Naive thymus-derived CD8-positive, alpha-beta T cell (primary cell): Measurements from ENCODE around the gene MORN1. TPM values are rescaled to one million over a fixed set of nuclear protein-coding genes. Genes with fewer than 3 reads are reported as not detected.

Experiments
- ATAC-seq, 2 donors: fragments of 150-1000 bp; cut with Tn5 transposase in 1 of 2; sonication (Bioruptor Pico), chemical (Tn5 transposase) in 1 of 2; 1 replicate in 1 of 2; 2 replicates in 1 of 2; pipeline ENCODE4 v1.10.0; 2021; ENCODE audit warnings: mild to moderate bottlenecking in 2 of 2, moderate library complexity in 2 of 2
- POLR2A ChIA-PET: fragments of 350-600 bp; sonication (Branson Sonifier 250); formaldehyde crosslinking; loops from one replicate; lab custom pipeline; 2021; ENCODE audit warnings: antibody characterized with exemption; lab: Charles Lee
- DNase-seq, 10 donors: peaks; one replicate each; pipeline versions ENCODE4 v3.0.0 to v3.0.0-alpha.2; 2020 to 2022
- H3K27ac Mint-ChIP-seq, 10 donors: one replicate each; pipeline ENCODE4 v1.8.0; 2020 to 2022; ENCODE audit warnings: mild to moderate bottlenecking in 10 of 10, mixed read lengths in 10 of 10, moderate library complexity in 4 of 10, inconsistent platforms in 1 of 10
- H3K27me3 Mint-ChIP-seq, 5 donors: one replicate each; pipeline ENCODE4 v1.8.0; 2021 to 2022; ENCODE audit warnings: mixed read lengths in 5 of 5
- H3K36me3 Mint-ChIP-seq, 3 donors: one replicate each; pipeline ENCODE4 v1.8.0; 2020 to 2022; ENCODE audit warnings: mixed read lengths in 3 of 3, mild to moderate bottlenecking in 2 of 3, inconsistent platforms in 1 of 3
- H3K4me1 Mint-ChIP-seq, 4 donors: one replicate each; pipeline ENCODE4 v1.8.0; 2021 to 2022; ENCODE audit warnings: mixed read lengths in 4 of 4
- H3K4me3 Mint-ChIP-seq, 10 donors: one replicate each; pipeline ENCODE4 v1.8.0; 2020 to 2022; ENCODE audit warnings: mild to moderate bottlenecking in 10 of 10, mixed read lengths in 10 of 10, moderate library complexity in 6 of 10, inconsistent platforms in 1 of 10
- H3K9me3 Mint-ChIP-seq, 9 donors: one replicate each; pipeline ENCODE4 v1.8.0; 2020 to 2022; ENCODE audit warnings: mixed read lengths in 9 of 9, mild to moderate bottlenecking in 3 of 9, inconsistent platforms in 1 of 9, moderate library complexity in 1 of 9
- polyA plus RNA-seq, 3 donors: library from polyadenylated mRNA; unstranded; fragments of 300-500 nt; fragmentation: Illumina TruSeq; gene quantifications; one replicate each; pipeline ENCODE4 v1.2.3, GENCODE V29; 2021
- total RNA-seq, 8 experiments: library from RNA in 2 of 8; stranded (reverse) in 2 of 8; gene quantifications; one replicate each; pipeline ENCODE4 v1.2.3 and lab custom pipeline; 2021 to 2026

MORN1 gene
- total and polyA plus RNA-seq, 5 experiments from 2014 or later = 4.3 to 18.8 (median 7.1) TPM

DNA sequence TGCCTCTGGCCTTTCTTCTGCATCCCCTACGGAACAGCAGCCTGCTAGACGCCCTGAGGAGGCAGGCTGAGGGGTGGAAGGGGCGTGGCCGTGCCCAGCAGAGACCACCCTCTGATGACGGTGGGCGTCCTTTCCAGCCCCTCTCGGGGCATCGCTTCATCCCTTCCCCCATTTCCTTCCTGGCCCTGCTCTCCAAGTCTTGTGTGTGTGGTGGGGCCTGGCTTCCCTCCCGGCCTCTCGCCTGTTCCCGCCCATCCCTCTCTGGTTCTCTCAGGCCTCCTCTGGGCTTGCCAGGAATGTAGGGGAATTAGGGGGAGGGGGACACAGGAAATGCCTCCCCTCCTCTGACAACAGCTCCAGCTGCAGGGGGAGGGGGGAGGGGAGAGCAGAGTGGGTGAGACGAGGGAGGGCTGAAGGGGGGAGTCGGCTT, 112.1 kb downstream of the MORN1 start:
- peak overlapping the region in 9 of 10 donors; percentile 43 to 94 (median 78) for H3K27ac Mint-ChIP-seq
- POLR2A ChIA-PET = no interaction called here
- no peaks in the 10 kb centered on the region for H3K27me3 Mint-ChIP-seq
- peaks cover 0 to 6% (median 0%) of the 10 kb centered on the region in 3 donors for H3K36me3 Mint-ChIP-seq
- H3K4me3 Mint-ChIP-seq = peak overlapping the region in 6 of 10 donors; percentile 22 to 75 (median 47)
- peaks cover 25 to 65% (median 55%) of the 10 kb centered on the region in 4 donors for H3K4me1 Mint-ChIP-seq
- DNase-seq (no peak), ATAC-seq (peak; percentile 10 to 29)
- H3K9me3 Mint-ChIP-seq = no peaks in the 10 kb centered on the region

DNA sequence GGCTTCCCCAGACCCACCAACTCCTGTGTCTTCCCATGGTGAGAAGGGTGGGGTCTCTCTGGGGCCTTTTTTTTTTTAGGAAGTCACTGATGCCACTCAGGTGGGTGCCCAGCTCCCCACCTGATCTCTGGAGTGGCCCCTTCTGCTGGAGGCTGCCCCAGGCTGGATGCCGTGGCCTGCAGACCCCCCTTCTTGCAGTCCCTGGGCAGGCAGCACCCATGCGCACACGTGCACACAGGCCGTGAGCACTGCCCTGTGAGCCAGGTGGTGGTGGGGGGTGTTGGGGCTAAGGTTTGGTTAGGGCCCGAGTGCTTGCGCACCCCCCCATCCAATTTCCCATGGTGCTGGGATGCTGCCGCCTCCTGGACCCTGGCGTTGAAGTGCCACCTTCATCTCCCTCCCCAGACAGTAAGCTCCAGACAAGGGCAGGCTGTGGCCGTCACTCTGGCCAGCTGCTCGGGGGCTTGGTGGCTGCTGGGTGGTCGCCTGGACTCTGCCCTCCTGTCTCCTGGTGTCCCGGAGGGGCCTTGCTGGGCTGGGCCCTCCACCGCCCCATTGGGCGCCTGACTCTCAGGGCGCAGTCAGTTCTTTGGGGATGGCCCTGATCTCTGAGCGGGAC, 112.7 kb downstream of the MORN1 start:
- ATAC-seq (peak in 1 of 2 donors; percentile 7), DNase-seq (no peak)
- Mint-ChIP-seq H3K9me3 (no peaks in the 10 kb centered on the region), H3K27ac (peak overlapping the region in 9 of 10 donors; percentile 43 to 96 (median 78)), H3K27me3 (no peaks in the 10 kb centered on the region), H3K36me3 (peaks cover 0 to 6% (median 0%) of the 10 kb centered on the region in 3 donors), H3K4me3 (peak overlapping the region in 6 of 10 donors; percentile 22 to 75 (median 36)), H3K4me1 (peaks cover 26 to 69% (median 58%) of the 10 kb centered on the region in 4 donors)
- POLR2A ChIA-PET = no interaction called here

GRCh38 chr1:2277741-2278488, 113.4 kb downstream of the MORN1 start:
- Mint-ChIP-seq H3K27ac (peak overlapping the region in 8 of 10 donors; percentile 19 to 96 (median 62)), H3K4me3 (peak overlapping the region in 4 of 10 donors; percentile 6 to 59 (median 30)), H3K36me3 (peaks cover 0 to 8% (median 0%) of the 10 kb centered on the region in 3 donors), H3K4me1 (peaks cover 30 to 71% (median 64%) of the 10 kb centered on the region in 4 donors), H3K9me3 (no peaks in the 10 kb centered on the region), H3K27me3 (no peaks in the 10 kb centered on the region)
- DNase-seq (no peak), ATAC-seq (no peak)
- POLR2A ChIA-PET = no interaction called here

DNA sequence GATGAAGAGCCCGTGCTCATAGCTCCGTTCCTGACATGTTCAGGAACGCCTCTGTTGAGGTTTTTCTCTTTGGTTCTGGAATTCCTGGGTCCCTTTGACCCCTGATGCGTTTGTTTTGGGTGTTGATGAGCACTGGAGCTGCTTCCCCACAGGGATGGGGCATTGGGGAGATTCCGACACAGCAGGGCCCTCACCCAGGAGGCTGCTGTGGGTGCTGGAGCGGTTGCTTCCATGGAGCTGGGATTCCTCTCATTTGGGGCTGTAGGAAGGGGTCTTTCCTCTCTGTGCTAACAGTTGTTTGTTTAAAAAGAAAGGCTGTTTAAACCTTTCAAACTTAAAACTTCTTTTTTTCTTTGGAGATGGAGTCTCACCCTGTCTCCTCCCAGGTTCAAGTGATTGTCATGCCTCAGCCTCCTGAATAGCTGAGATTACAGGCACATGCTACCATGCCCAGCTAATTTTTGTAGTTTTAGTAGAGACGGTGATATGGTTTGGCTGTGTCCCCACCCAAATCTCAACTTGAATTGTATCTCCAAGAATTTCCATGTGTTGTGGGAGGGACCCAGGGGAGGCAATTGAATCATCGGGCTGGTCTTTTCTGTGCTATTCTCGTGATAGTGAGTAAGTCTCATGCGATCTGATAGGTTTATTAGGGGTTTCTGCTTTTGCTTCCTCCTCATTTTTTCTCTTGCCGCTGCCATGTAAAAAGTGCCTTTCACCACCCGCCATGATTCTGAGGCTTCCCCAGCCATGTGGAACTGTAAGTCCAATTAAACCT, 114.4 kb downstream of the MORN1 start:
- POLR2A ChIA-PET = interaction anchor here (0.6 to 1.9 kb wide), 2 partner anchors 17 to 24 kb away, joined by 3 to 4 read pairs; no protein-coding TSS in a partner anchor
- Mint-ChIP-seq H3K36me3 (peaks cover 0 to 8% (median 0%) of the 10 kb centered on the region in 3 donors), H3K27ac (peak overlapping the region; percentile 33 to 96 (median 76)), H3K4me1 (peaks cover 32 to 77% (median 69%) of the 10 kb centered on the region in 4 donors), H3K9me3 (no peaks in the 10 kb centered on the region), H3K27me3 (no peaks in the 10 kb centered on the region), H3K4me3 (peak overlapping the region in 7 of 10 donors; percentile 2 to 59 (median 45))
- ATAC-seq = no peak
- no peak for DNase-seq

- ATAC-seq (peak in 1 of 2 donors; percentile 38), DNase-seq (no peak)
- H3K9me3 Mint-ChIP-seq = no peaks in the 10 kb centered on the region
- no peaks in the 10 kb centered on the region for H3K27me3 Mint-ChIP-seq
- peak overlapping the region; percentile 63 to 96 (median 82) for H3K27ac Mint-ChIP-seq
- peak overlapping the region in 9 of 10 donors; percentile 18 to 77 (median 45) for H3K4me3 Mint-ChIP-seq
- POLR2A ChIA-PET = interaction anchor here (0.6 to 1.9 kb wide), 3 partner anchors 18 to 42 kb away, joined by 3 to 4 read pairs (median 4); no protein-coding TSS in a partner anchor
- peaks cover 34 to 81% (median 73%) of the 10 kb centered on the region in 4 donors for H3K4me1 Mint-ChIP-seq
- peaks cover 0 to 8% (median 0%) of the 10 kb centered on the region in 3 donors for H3K36me3 Mint-ChIP-seq
Measured at GRCh38 chr1:2275796-2276536, 115.4 kb downstream of the MORN1 start.

DNA sequence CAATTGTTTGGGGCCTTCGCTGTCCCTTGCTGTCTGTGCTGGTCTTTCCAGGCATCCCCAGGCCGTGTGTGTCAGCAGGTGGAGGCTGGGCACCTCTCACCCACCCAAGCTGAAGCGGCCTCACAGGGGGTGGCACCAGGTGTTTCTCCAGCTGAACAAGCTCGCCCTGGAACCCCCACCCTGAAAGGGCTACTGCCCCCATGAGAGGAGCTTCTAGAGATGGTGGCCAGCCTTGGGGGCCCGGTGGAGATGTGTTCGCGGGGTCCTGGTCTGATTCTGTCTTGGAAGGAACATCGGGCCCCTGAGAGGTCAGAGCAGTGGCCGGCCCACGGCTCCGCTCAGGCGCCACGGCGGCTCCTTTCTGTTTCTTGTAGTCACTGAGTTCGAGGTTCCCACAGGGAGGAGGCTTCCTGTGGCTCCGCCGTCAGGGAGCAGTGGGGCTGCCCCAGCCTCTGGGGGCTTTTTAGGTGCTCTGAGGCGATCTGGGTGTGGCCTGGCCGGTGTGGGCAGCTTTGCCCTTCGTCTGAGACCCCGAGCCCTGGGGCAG, 116.4 kb downstream of the MORN1 start:
- DNase-seq = no peak

GRCh38 chr1:2274231-2274928, 117.0 kb downstream of the MORN1 start:
- Mint-ChIP-seq H3K27me3 (no peaks in the 10 kb centered on the region), H3K4me3 (peak overlapping the region in 3 of 10 donors; percentile 30 to 77 (median 45)), H3K9me3 (no peaks in the 10 kb centered on the region), H3K4me1 (peaks cover 34 to 86% (median 70%) of the 10 kb centered on the region in 4 donors), H3K36me3 (peaks cover 0 to 8% (median 0%) of the 10 kb centered on the region in 3 donors), H3K27ac (peak overlapping the region in 7 of 10 donors; percentile 73 to 96 (median 82))
- POLR2A ChIA-PET = no interaction called here
- ATAC-seq (no peak), DNase-seq (no peak)

More for the DNA sequence above, 116.4 kb downstream of the MORN1 start:
- Mint-ChIP-seq H3K4me3 (peak overlapping the region; percentile 11 to 77 (median 30)), H3K4me1 (peaks cover 34 to 87% (median 74%) of the 10 kb centered on the region in 4 donors), H3K9me3 (no peaks in the 10 kb centered on the region), H3K36me3 (peaks cover 0 to 8% (median 0%) of the 10 kb centered on the region in 3 donors), H3K27ac (peak overlapping the region; percentile 37 to 96 (median 82)), H3K27me3 (no peaks in the 10 kb centered on the region)
- ATAC-seq = peak in 1 of 2 donors; percentile 29
- POLR2A ChIA-PET = interaction anchor here (1.1 to 1.9 kb wide), 2 partner anchors 19 to 41 kb away, joined by 4 read pairs; no protein-coding TSS in a partner anchor

DNA sequence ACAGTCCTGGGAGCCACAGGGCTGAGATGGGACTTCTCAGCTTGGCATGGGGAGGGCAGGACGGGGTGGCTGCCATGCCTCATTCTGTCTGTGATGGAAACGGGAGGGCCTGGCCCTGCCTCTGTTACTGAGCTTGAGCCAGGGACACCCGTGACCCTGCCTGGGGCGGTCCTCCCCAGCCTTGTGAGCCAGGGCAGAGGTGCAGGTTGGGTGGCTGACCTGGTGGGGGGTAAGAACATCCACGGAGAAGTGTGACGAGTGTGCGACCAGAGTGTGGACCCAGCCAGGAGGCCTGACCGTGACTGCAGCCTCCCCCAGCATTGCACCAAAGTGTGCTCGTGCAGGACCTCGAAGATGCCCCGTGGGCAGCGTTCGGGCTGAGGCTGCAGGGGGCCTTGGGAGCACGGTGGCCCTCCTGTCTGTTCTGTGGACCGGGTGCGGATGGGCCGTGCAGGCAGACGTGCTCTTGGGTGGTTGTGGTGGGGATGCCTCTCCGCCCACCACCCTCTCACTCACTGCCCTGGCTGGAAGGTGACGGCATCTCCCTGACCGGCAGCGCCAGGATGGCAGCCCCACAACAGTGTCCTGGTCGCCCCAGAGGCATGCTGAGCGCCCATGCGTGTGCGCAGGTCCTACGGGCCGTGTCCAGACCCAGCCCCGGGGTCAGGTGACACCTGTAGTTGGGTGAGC, 117.8 kb downstream of the MORN1 start:
- ATAC-seq (no peak), DNase-seq (no peak)
- Mint-ChIP-seq H3K9me3 (no peaks in the 10 kb centered on the region), H3K27ac (peak overlapping the region in 7 of 10 donors; percentile 22 to 88 (median 48)), H3K4me3 (peak overlapping the region in 3 of 10 donors; percentile 11 to 78 (median 23)), H3K36me3 (peaks cover 0 to 8% (median 0%) of the 10 kb centered on the region in 3 donors), H3K4me1 (peaks cover 35 to 87% (median 71%) of the 10 kb centered on the region in 4 donors), H3K27me3 (no peaks in the 10 kb centered on the region)
- POLR2A ChIA-PET = no interaction called here

DNA sequence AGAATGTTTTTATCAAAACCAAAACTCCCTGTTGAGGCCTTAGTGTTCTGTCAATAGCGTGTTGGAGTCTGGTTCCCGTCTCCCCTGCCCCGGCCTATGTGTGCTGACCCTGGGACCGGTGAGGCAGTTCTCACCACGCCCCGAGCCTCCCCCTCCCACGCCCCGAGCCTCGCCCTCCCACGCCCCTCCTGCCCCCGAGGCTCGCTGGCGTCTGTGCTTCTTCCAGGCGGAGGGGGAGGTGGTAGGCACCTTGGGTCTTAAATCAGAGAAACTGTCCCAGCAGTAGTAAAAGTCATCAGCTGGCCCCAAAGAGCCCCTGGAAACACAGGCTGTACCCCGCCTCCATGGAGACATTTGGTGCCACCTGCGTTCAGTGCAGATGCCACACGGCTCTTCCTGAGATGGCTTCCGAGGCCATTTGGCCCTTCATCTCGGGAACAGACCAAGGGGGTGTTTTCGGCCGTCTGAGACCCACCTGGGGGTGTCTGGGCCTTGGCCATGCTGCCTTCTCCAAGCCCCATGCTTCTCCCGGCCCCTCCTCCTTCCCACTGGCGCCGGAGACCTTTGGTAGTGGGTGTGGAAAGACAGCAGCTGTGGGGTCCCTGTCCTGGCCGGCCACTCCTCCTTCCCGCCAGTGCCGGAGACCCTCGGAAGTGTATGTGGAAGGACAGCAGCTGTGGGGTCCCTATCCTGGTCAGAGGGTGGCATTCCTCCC, 118.5 kb downstream of the MORN1 start:
- Mint-ChIP-seq H3K4me1 (peaks cover 33 to 86% (median 68%) of the 10 kb centered on the region in 4 donors), H3K27me3 (no peaks in the 10 kb centered on the region), H3K4me3 (peak overlapping the region in 4 of 10 donors; percentile 11 to 78 (median 20)), H3K36me3 (peaks cover 0 to 8% (median 0%) of the 10 kb centered on the region in 3 donors), H3K27ac (peak overlapping the region in 6 of 10 donors; percentile 22 to 88 (median 55)), H3K9me3 (no peaks in the 10 kb centered on the region)
- no peak for DNase-seq
- POLR2A ChIA-PET = no interaction called here
- ATAC-seq = no peak
